IPS-11a (cell line): Measurements from ENCODE around the gene PRPS1L1.

Experiments used
- H3K4me3 ChIP-seq: one replicate; pipeline ENCODE4 v1.5.1; 2013; ENCODE audit warnings: low read depth, low read length, control low read depth

The PRPS1L1 gene

GRCh38 chr7:18027628-18028027, at the start of gene PRPS1L1:
Gene PRPS1L1 (minus strand): TSS chr7:18027846.
- no peak within 1 kb of the TSS for H3K4me3 ChIP-seq

GRCh38 chr7:18076461-18076860, 48.8 kb upstream of the PRPS1L1 start:
- no peak overlapping the region for H3K4me3 ChIP-seq

- H3K4me3 ChIP-seq: no peak overlapping the region
Measured at GRCh38 chr7:18068745-18069144, 41.1 kb upstream of the PRPS1L1 start.

- no peak overlapping the region for H3K4me3 ChIP-seq
Measured at GRCh38 chr7:18064242-18064838, 36.7 kb upstream of the PRPS1L1 start.

- no peak overlapping the region for H3K4me3 ChIP-seq
Measured at GRCh38 chr7:18063149-18063901, 35.7 kb upstream of the PRPS1L1 start.

- H3K4me3 ChIP-seq: no peak overlapping the region
Measured at GRCh38 chr7:18059171-18059570, 31.5 kb upstream of the PRPS1L1 start.

- H3K4me3 ChIP-seq: no peak overlapping the region
Measured at GRCh38 chr7:18053941-18054340, 26.3 kb upstream of the PRPS1L1 start.

- H3K4me3 ChIP-seq: no peak overlapping the region
Measured at GRCh38 chr7:18053177-18053928, 25.7 kb upstream of the PRPS1L1 start.

GRCh38 chr7:18049262-18049661, 21.6 kb upstream of the PRPS1L1 start:
- H3K4me3 ChIP-seq: no peak overlapping the region

- H3K4me3 ChIP-seq: no peak overlapping the region
Measured at GRCh38 chr7:18046601-18047000, 19.0 kb upstream of the PRPS1L1 start.

GRCh38 chr7:18045171-18045570, 17.5 kb upstream of the PRPS1L1 start:
- no peak overlapping the region for H3K4me3 ChIP-seq

- H3K4me3 ChIP-seq: no peak overlapping the region
Measured at GRCh38 chr7:18041191-18041590, 13.5 kb upstream of the PRPS1L1 start.

- no peak overlapping the region for H3K4me3 ChIP-seq
Measured at GRCh38 chr7:18040196-18040595, 12.6 kb upstream of the PRPS1L1 start.

- no peak overlapping the region for H3K4me3 ChIP-seq
Measured at GRCh38 chr7:18038382-18038781, 10.7 kb upstream of the PRPS1L1 start.

- no peak overlapping the region for H3K4me3 ChIP-seq
Measured at GRCh38 chr7:18037609-18038008, 10.0 kb upstream of the PRPS1L1 start.

GRCh38 chr7:18036783-18037182, 9.1 kb upstream of the PRPS1L1 start:
- no peak overlapping the region for H3K4me3 ChIP-seq

GRCh38 chr7:18030758-18031157, 3.1 kb upstream of the PRPS1L1 start:
- no peak overlapping the region for H3K4me3 ChIP-seq

GRCh38 chr7:18020138-18020715, 7.4 kb downstream of the PRPS1L1 start:
- no peak overlapping the region for H3K4me3 ChIP-seq

- no peak overlapping the region for H3K4me3 ChIP-seq
Measured at GRCh38 chr7:18019555-18019954, 8.1 kb downstream of the PRPS1L1 start.

- H3K4me3 ChIP-seq: no peak overlapping the region
Measured at GRCh38 chr7:18018296-18019215, 9.1 kb downstream of the PRPS1L1 start.
